Measurements from ENCODE around the gene SLC7A6OS. TPM values are rescaled to one million over a fixed set of nuclear protein-coding genes. Genes with fewer than 3 reads are reported as not detected.

SLC7A6OS gene
- polyA plus RNA-seq, 3 donors = 9.3 to 10.5 (median 9.7) TPM

GRCh38 chr16:68250951-68251350 lies 59.8 kb downstream of the SLC7A6OS start:
- Histone ChIP-seq H3K4me1 (ENCODE audit: control insufficient read depth in 1 of 2, insufficient read depth in 2 of 2, low read length in 2 of 2) (peaks cover 27 to 31% of the 10 kb centered on the region in 2 donors), H3K4me3 (replicated peaks in 1 of 3; ENCODE audit: low read depth in 2 of 3, low read length in 3 of 3) (no peak overlapping the region), H3K27me3 (ENCODE audit: control insufficient read depth in 2 of 2, insufficient read depth in 2 of 2, low read length in 2 of 2) (no peaks in the 10 kb centered on the region), H3K27ac (ENCODE audit: low read depth in 1 of 2, low read length in 2 of 2) (no peak overlapping the region), H3K79me2 (ENCODE audit: insufficient read depth, low read length) (peaks cover 29% of the 10 kb centered on the region), H3K36me3 (replicated peaks in 1 of 2; ENCODE audit: control insufficient read depth in 1 of 2, insufficient read depth in 2 of 2, low read length in 2 of 2) (peaks cover 52 to 72% of the 10 kb centered on the region in 2 donors), H2AFZ (ENCODE audit: insufficient read depth, low read depth, low read length, poor library complexity, severe bottlenecking) (no peak overlapping the region), H3K9me3 (replicated peaks in 1 of 2; ENCODE audit: control insufficient read depth in 1 of 2, insufficient read depth in 1 of 2, low read length in 2 of 2) (no peaks in the 10 kb centered on the region), H3K4me2 (replicated peaks; ENCODE audit: extremely low read depth, low read length, poor library complexity, severe bottlenecking) (no peak overlapping the region), H3K9ac (ENCODE audit: insufficient read depth, low read length, poor library complexity, severe bottlenecking) (no peak overlapping the region), H4K20me1 (ENCODE audit: insufficient read depth, low read length) (peaks cover 8% of the 10 kb centered on the region)
- intact Hi-C loops (cut with micrococcal nuclease) = no loop called here
- TF ChIP-seq CTCF (IDR thresholded peaks at IDR 0.05) = no peak
- Mint-ChIP-seq H3K4me3 (no peak overlapping the region), H3K27ac (no peak overlapping the region), H3K27me3 (ENCODE audit: low read depth in 3 of 3) (peaks cover 0 to 2% (median 0%) of the 10 kb centered on the region in 3 donors), H3K9me3 (peaks cover 0 to 2% (median 0%) of the 10 kb centered on the region in 7 donors), H3K36me3 (peaks cover 56 to 80% of the 10 kb centered on the region in 2 donors), H3K4me1 (peaks cover 34% of the 10 kb centered on the region)
- no peak for DNase-seq
- 100% methylated on average over 2 of the region's 6 CpGs for WGBS (ENCODE audit: insufficient coverage)

- intact Hi-C loops (cut with micrococcal nuclease) = loop anchor here (5.0 to 10.0 kb wide), 2 partner anchors 63 to 165 kb away; partner anchors contain the start of genes PRMT7 (in 2 of the 2), SLC7A6OS (in 2 of the 2) and NFATC3 (in 1 of the 2)
- H3K36me3 ChIP-seq (replicated peaks in 1 of 2; ENCODE audit: control insufficient read depth in 1 of 2, insufficient read depth in 2 of 2, low read length in 2 of 2) = peaks cover 37 to 56% of the 10 kb centered on the region in 2 donors
Observed at GRCh38 chr16:68249371-68249770, 61.4 kb downstream of the SLC7A6OS start.

More at GRCh38 chr16:68249371-68249770, 61.4 kb downstream of the SLC7A6OS start:
- Histone ChIP-seq H3K27me3 (ENCODE audit: control insufficient read depth in 2 of 2, insufficient read depth in 2 of 2, low read length in 2 of 2) (no peaks in the 10 kb centered on the region), H3K79me2 (ENCODE audit: insufficient read depth, low read length) (peaks cover 39% of the 10 kb centered on the region), H3K27ac (ENCODE audit: low read depth in 1 of 2, low read length in 2 of 2) (peak overlapping the region in 1 of 2 donors; percentile 41), H3K9ac (ENCODE audit: insufficient read depth, low read length, poor library complexity, severe bottlenecking) (no peak overlapping the region), H4K20me1 (ENCODE audit: insufficient read depth, low read length) (peaks cover 12% of the 10 kb centered on the region), H3K4me3 (replicated peaks in 1 of 3; ENCODE audit: low read depth in 2 of 3, low read length in 3 of 3) (no peak overlapping the region), H3K9me3 (replicated peaks in 1 of 2; ENCODE audit: control insufficient read depth in 1 of 2, insufficient read depth in 1 of 2, low read length in 2 of 2) (no peaks in the 10 kb centered on the region), H2AFZ (ENCODE audit: insufficient read depth, low read depth, low read length, poor library complexity, severe bottlenecking) (no peak overlapping the region), H3K4me1 (ENCODE audit: control insufficient read depth in 1 of 2, insufficient read depth in 2 of 2, low read length in 2 of 2) (peaks cover 35 to 43% of the 10 kb centered on the region in 2 donors), H3K4me2 (replicated peaks; ENCODE audit: extremely low read depth, low read length, poor library complexity, severe bottlenecking) (no peak overlapping the region)
- Mint-ChIP-seq H3K27me3 (ENCODE audit: low read depth in 3 of 3) (peaks cover 0 to 3% (median 2%) of the 10 kb centered on the region in 3 donors), H3K9me3 (peaks cover 0 to 2% (median 0%) of the 10 kb centered on the region in 7 donors), H3K27ac (peak overlapping the region in 6 of 7 donors; percentile 35 to 78 (median 42)), H3K4me1 (peaks cover 45% of the 10 kb centered on the region), H3K36me3 (peaks cover 44 to 64% of the 10 kb centered on the region in 2 donors), H3K4me3 (no peak overlapping the region)
- no peak for TF ChIP-seq CTCF (IDR thresholded peaks at IDR 0.05)
- no peak for DNase-seq
- 81% methylated on average over 3 of the region's 4 CpGs for WGBS (ENCODE audit: insufficient coverage)

Small RNAs within 50 kb of the gene (small RNA-seq; reads per million reads assigned to genes)
- gene RNU4-30P (ENCODE audit: insufficient read length, low read depth) = 2.8 reads per million, percentile 19 among the genes with 10 or more reads in this experiment
- not detected for gene RNU6-1262P (ENCODE audit: insufficient read length, low read depth)

Other genes with a start within 250 kb of the SLC7A6OS start
- 10 to 100 TPM; 14.3 to 21.8 (median 15.8) TPM for gene NFATC3, start 225.6 kb downstream of the SLC7A6OS start, polyA plus RNA-seq
- not detected for gene ESRP2, start 74.8 kb downstream of the SLC7A6OS start, polyA plus RNA-seq
- gene PLA2G15, start 65.6 kb downstream of the SLC7A6OS start, polyA plus RNA-seq = 10 to 100 TPM; 27.8 to 34.8 (median 29.5) TPM
- gene SLC7A6, start 46.4 kb downstream of the SLC7A6OS start, polyA plus RNA-seq = 10 to 100 TPM in 1 of 3 donors, 1 to 10 TPM in 2; 4.3 to 47.7 (median 5.5) TPM
- 10 to 100 TPM; 15.0 to 41.1 (median 15.2) TPM for gene PRMT7, start 73 bp upstream of the SLC7A6OS start, polyA plus RNA-seq
- 1 to 10 TPM in 1 of 3 donors, under 1 TPM in 2; 0.40 to 1.1 (median 0.51) TPM for gene SMPD3, start 137.6 kb upstream of the SLC7A6OS start, polyA plus RNA-seq
- gene ZFP90, start 228.3 kb upstream of the SLC7A6OS start, polyA plus RNA-seq = 1 to 10 TPM; 4.2 to 7.9 (median 6.3) TPM